ENCODE results near the gene TOMM22. TPM values are rescaled to one million over a fixed set of nuclear protein-coding genes. Genes with fewer than 3 reads are reported as not detected.
"Not testable (repeated sequence)": the region's sequence is repeated elsewhere in the genome, so short reads cannot be mapped to it uniquely, and the experiment has no call there.

TOMM22 gene
- 61.0 and 103 TPM in 2 replicates for total RNA-seq (2014; rRNA removed; shearing (Covaris generic))

- Histone ChIP-seq H3K36me3 (peaks cover 39% of the 10 kb centered on the region), H3K4me3 (peak within 1 kb of the TSS; percentile 84), H3K4me1 (replicated peaks) (peaks cover 5% of the 10 kb centered on the region), H3K27ac (peak within 1 kb of the TSS; percentile 26; the same call in 1 of the 2 replicates), H3K27me3 (replicated peaks) (no peaks in the 10 kb centered on the region), H3K9me3 (replicated peaks) (no peaks in the 10 kb centered on the region; the same call in 1 of the 2 replicates)
- peak; percentile 83 to 89 for DNase-seq (ENCODE audit: low read depth in 1 of 2, low spot score in 2 of 2)
Measured at GRCh38 chr22:38681582-38682335, at the start of gene TOMM22. Gene TOMM22, plus strand, starts transcription at chr22:38681957. Its CDS starts 22 bp downstream, at chr22:38681979.

GRCh38 chr22:38632528-38632927 is 49.2 kb upstream of the TOMM22 start:
- Histone ChIP-seq H3K36me3 (no peaks in the 10 kb centered on the region), H3K9me3 (replicated peaks) (no peaks in the 10 kb centered on the region), H3K4me1 (replicated peaks) (no peaks in the 10 kb centered on the region), H3K27me3 (replicated peaks) (no peaks in the 10 kb centered on the region), H3K27ac (no peak overlapping the region), H3K4me3 (no peak overlapping the region)
- DNase-seq (ENCODE audit: low read depth in 1 of 2, low spot score in 2 of 2): no peak

- H3K9me3 ChIP-seq (replicated peaks): no peaks in the 10 kb centered on the region
- H3K4me3 ChIP-seq: no peak overlapping the region
- H3K27ac ChIP-seq: no peak overlapping the region
- H3K4me1 ChIP-seq (replicated peaks): no peaks in the 10 kb centered on the region
- DNase-seq (ENCODE audit: low read depth in 1 of 2, low spot score in 2 of 2): no peak
- no peaks in the 10 kb centered on the region for H3K36me3 ChIP-seq
- 0 out of 2 replicates have a peak, but pooled peaks cover 6% of the 10 kb centered on the region for H3K27me3 ChIP-seq (replicated peaks)
Measured at GRCh38 chr22:38638216-38638615, 43.5 kb upstream of the TOMM22 start.

GRCh38 chr22:38638728-38639127 is 43.0 kb upstream of the TOMM22 start:
- Histone ChIP-seq H3K36me3 (no peaks in the 10 kb centered on the region), H3K9me3 (replicated peaks) (no peaks in the 10 kb centered on the region), H3K4me1 (replicated peaks) (no peaks in the 10 kb centered on the region), H3K27ac (no peak overlapping the region), H3K4me3 (no peak overlapping the region), H3K27me3 (replicated peaks) (0 out of 2 replicates have a peak, but pooled peaks cover 6% of the 10 kb centered on the region)
- no peak for DNase-seq (ENCODE audit: low read depth in 1 of 2, low spot score in 2 of 2)

GRCh38 chr22:38641476-38642040 is 40.2 kb upstream of the TOMM22 start:
- Histone ChIP-seq H3K9me3 (replicated peaks) (no peaks in the 10 kb centered on the region), H3K27ac (no peak overlapping the region), H3K36me3 (no peaks in the 10 kb centered on the region), H3K4me3 (no peak overlapping the region), H3K4me1 (replicated peaks) (no peaks in the 10 kb centered on the region), H3K27me3 (replicated peaks) (0 out of 2 replicates have a peak, but pooled peaks cover 6% of the 10 kb centered on the region)
- no peak for DNase-seq (ENCODE audit: low read depth in 1 of 2, low spot score in 2 of 2)

- H3K4me3 ChIP-seq; H3K27me3 ChIP-seq (replicated peaks); DNase-seq (ENCODE audit: low read depth in 1 of 2, low spot score in 2 of 2); H3K36me3 ChIP-seq; H3K27ac ChIP-seq; H3K4me1 ChIP-seq (replicated peaks); H3K9me3 ChIP-seq (replicated peaks): not testable (repeated sequence)
Measured at GRCh38 chr22:38644245-38644644, 37.5 kb upstream of the TOMM22 start.

GRCh38 chr22:38645430-38645829 is 36.3 kb upstream of the TOMM22 start:
- Histone ChIP-seq H3K27me3 (replicated peaks) (0 out of 2 replicates have a peak, but pooled peaks cover 6% of the 10 kb centered on the region), H3K9me3 (replicated peaks) (no peaks in the 10 kb centered on the region), H3K27ac (no peak overlapping the region), H3K36me3 (no peaks in the 10 kb centered on the region), H3K4me3 (no peak overlapping the region), H3K4me1 (replicated peaks) (no peaks in the 10 kb centered on the region)
- no peak for DNase-seq (ENCODE audit: low read depth in 1 of 2, low spot score in 2 of 2)

GRCh38 chr22:38649841-38650522 is 31.8 kb upstream of the TOMM22 start:
- no peaks in the 10 kb centered on the region for H3K27me3 ChIP-seq (replicated peaks)
- H3K9me3 ChIP-seq (replicated peaks): no peaks in the 10 kb centered on the region
- no peaks in the 10 kb centered on the region for H3K4me1 ChIP-seq (replicated peaks)
- no peaks in the 10 kb centered on the region for H3K36me3 ChIP-seq
- H3K4me3 ChIP-seq: no peak overlapping the region
- no peak overlapping the region for H3K27ac ChIP-seq
- no peak for DNase-seq (ENCODE audit: low read depth in 1 of 2, low spot score in 2 of 2)

- no peaks in the 10 kb centered on the region for H3K27me3 ChIP-seq (replicated peaks)
- H3K4me3 ChIP-seq: no peak overlapping the region
- H3K9me3 ChIP-seq (replicated peaks): no peaks in the 10 kb centered on the region
- H3K4me1 ChIP-seq (replicated peaks): peaks cover 12% of the 10 kb centered on the region
- no peak for DNase-seq (ENCODE audit: low read depth in 1 of 2, low spot score in 2 of 2)
- H3K36me3 ChIP-seq: no peaks in the 10 kb centered on the region; the same call in 1 of the 2 replicates
- no peak overlapping the region for H3K27ac ChIP-seq
Measured at GRCh38 chr22:38652859-38653258, 28.9 kb upstream of the TOMM22 start.

- no peak for DNase-seq (ENCODE audit: low read depth in 1 of 2, low spot score in 2 of 2)
- Histone ChIP-seq H3K36me3 (no peaks in the 10 kb centered on the region; the same call in 1 of the 2 replicates), H3K9me3 (replicated peaks) (no peaks in the 10 kb centered on the region), H3K27ac (no peak overlapping the region), H3K4me1 (replicated peaks) (peaks cover 12% of the 10 kb centered on the region), H3K4me3 (no peak overlapping the region), H3K27me3 (replicated peaks) (no peaks in the 10 kb centered on the region)
Measured at GRCh38 chr22:38653741-38654140, 28.0 kb upstream of the TOMM22 start.

- Histone ChIP-seq H3K36me3 (no peaks in the 10 kb centered on the region; the same call in 1 of the 2 replicates), H3K4me3 (peak overlapping the region; percentile 73), H3K4me1 (replicated peaks) (peaks cover 12% of the 10 kb centered on the region), H3K9me3 (replicated peaks) (no peaks in the 10 kb centered on the region), H3K27me3 (replicated peaks) (no peaks in the 10 kb centered on the region), H3K27ac (peak overlapping the region; percentile 99)
- DNase-seq (ENCODE audit: low read depth in 1 of 2, low spot score in 2 of 2): no peak
Measured at GRCh38 chr22:38655519-38656255, 26.1 kb upstream of the TOMM22 start.

- no peaks in the 10 kb centered on the region for H3K9me3 ChIP-seq (replicated peaks)
- H3K36me3 ChIP-seq: no peaks in the 10 kb centered on the region; the same call in 1 of the 2 replicates
- H3K4me1 ChIP-seq (replicated peaks): peaks cover 12% of the 10 kb centered on the region
- no peaks in the 10 kb centered on the region for H3K27me3 ChIP-seq (replicated peaks)
- H3K4me3 ChIP-seq: peak within 1 kb of the TSS; percentile 73
- DNase-seq (ENCODE audit: low read depth in 1 of 2, low spot score in 2 of 2): peak; percentile 92
- H3K27ac ChIP-seq: peak within 1 kb of the TSS; percentile 99
Measured at GRCh38 chr22:38656256-38657044, 25.3 kb upstream of the TOMM22 start, which contains the start of the genes CBY1 and FAM227A. Gene CBY1, plus strand, starts transcription at chr22:38656638. Its CDS starts 11,417 bp downstream, at chr22:38668055. Gene FAM227A, minus strand, starts transcription at chr22:38656392. Its CDS starts 6,224 bp downstream, at chr22:38650168.
